NB4 (cell line): ENCODE data around the gene BHLHE41.

Experiments
- POLR2A ChIP-seq: IDR thresholded peaks from 2 replicates; pipeline ENCODE4 v1.6.1; 2011; ENCODE audit warnings: mild to moderate bottlenecking; ENCODE audit not compliant: insufficient read length; ENCODE audit errors: extremely low read depth
- TF ChIP-seq, protein P1 (sequence below): IDR thresholded peaks from one replicate; pipeline ENCODE4 v1.5.1; 2012; ENCODE audit warnings: low read depth, low read length

GRCh38 chr12:26158078-26158764 lies 33.4 kb upstream of the BHLHE41 start:
- TF ChIP-seq, protein P1, sequence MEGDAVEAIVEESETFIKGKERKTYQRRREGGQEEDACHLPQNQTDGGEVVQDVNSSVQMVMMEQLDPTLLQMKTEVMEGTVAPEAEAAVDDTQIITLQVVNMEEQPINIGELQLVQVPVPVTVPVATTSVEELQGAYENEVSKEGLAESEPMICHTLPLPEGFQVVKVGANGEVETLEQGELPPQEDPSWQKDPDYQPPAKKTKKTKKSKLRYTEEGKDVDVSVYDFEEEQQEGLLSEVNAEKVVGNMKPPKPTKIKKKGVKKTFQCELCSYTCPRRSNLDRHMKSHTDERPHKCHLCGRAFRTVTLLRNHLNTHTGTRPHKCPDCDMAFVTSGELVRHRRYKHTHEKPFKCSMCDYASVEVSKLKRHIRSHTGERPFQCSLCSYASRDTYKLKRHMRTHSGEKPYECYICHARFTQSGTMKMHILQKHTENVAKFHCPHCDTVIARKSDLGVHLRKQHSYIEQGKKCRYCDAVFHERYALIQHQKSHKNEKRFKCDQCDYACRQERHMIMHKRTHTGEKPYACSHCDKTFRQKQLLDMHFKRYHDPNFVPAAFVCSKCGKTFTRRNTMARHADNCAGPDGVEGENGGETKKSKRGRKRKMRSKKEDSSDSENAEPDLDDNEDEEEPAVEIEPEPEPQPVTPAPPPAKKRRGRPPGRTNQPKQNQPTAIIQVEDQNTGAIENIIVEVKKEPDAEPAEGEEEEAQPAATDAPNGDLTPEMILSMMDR, result no peak
- TF ChIP-seq POLR2A, result no peak
